ENCODE data around the gene BMPR1A. TPM values are rescaled to one million over a fixed set of nuclear protein-coding genes. Genes with fewer than 3 reads are reported as not detected.

Gene BMPR1A
- total and polyA plus RNA-seq, 2 of the 13 experiments (the other 11 are each of a cell fraction or from before 2014, with no cell fraction given), result 17.8 to 44.2 TPM

DNA sequence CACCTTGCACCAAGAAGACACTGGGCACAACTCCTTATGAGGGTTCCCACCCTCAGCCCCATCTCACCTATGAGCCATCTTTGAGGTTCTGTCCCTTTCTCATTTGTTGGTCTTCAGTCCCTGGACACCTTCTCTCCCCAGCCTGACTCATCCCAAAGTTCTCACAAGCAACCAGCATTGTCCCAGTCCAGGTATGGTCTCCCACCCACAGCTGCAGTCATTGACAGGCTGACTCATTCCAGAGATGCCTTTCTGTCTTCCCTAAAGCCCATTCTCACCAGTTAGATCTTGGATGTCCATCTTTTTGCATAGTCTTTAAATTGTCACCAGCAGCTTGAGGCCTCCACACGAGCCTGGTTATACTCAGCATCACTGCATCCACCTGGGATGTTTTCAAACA is 26.7 kb upstream of the BMPR1A start:
- ATAC-seq (peak; percentile 23), FAIRE-seq (no peak), DNase-seq (ENCODE audit: low spot score) (no peak)
- Histone ChIP-seq H2AFZ (ENCODE audit: low read length) (no peak overlapping the region), H3K4me2 (ENCODE audit: low read depth, low read length) (no peak overlapping the region), H3K4me3 (replicated peaks in 1 of 3; ENCODE audit: insufficient read depth in 1 of 3, low read depth in 2 of 3, low read length in 3 of 3) (no peak overlapping the region), H3K79me2 (ENCODE audit: insufficient read depth, low read length) (no peaks in the 10 kb centered on the region), H3K9me3 (ENCODE audit: low read length) (no peaks in the 10 kb centered on the region), H3K27me3 (ENCODE audit: control insufficient read depth in 1 of 2, insufficient read depth in 2 of 2, low read length in 2 of 2) (peaks cover 2 to 23% of the 10 kb centered on the region in 2 experiments; a peak in 2 of 5 replicates), H3K4me1 (ENCODE audit: insufficient read depth, low read length) (peaks cover 40% of the 10 kb centered on the region), H4K20me1 (ENCODE audit: insufficient read depth, low read length) (no peaks in the 10 kb centered on the region), H3K27ac (ENCODE audit: extremely low read length, insufficient read depth, low read length) (no peak overlapping the region), H3K36me3 (replicated peaks in 1 of 2; ENCODE audit: control insufficient read depth in 1 of 2, insufficient read depth in 2 of 2, low read length in 2 of 2) (no peaks in the 10 kb centered on the region), H3K9ac (ENCODE audit: insufficient read depth, low read depth, low read length) (no peak overlapping the region)
- ChIA-PET CTCF (ENCODE audit: low intra/inter-chr PET ratio, low total read pairs) (no interaction called here), POLR2A (interaction anchor here (1.3 to 1.5 kb wide), 2 partner anchors 26 to 28 kb away, joined by 3 to 7 read pairs; partner anchors contain the start of gene BMPR1A)
- in situ Hi-C loops (cut with HindIII; ENCODE audit: extremely low pct_ligation_motif_present, low pct_unique_long_range_greater_than_20kb), result no loop called here
- TF ChIP-seq PHF5A (CRISPR knock-in tag; IDR thresholded peaks at IDR 0.05; ENCODE audit: low read depth, unreplicated experiment), result no peak
- TF ChIP-seq ZNF572 (CRISPR knock-in tag; IDR thresholded peaks at IDR 0.05), result no peak
- no peak for TF ChIP-seq ZNF792 (CRISPR knock-in tag; IDR thresholded peaks at IDR 0.05)
- no peak for TF ChIP-seq GATAD1 (CRISPR knock-in tag; IDR thresholded peaks at IDR 0.05)
- TF ChIP-seq, protein P1, sequence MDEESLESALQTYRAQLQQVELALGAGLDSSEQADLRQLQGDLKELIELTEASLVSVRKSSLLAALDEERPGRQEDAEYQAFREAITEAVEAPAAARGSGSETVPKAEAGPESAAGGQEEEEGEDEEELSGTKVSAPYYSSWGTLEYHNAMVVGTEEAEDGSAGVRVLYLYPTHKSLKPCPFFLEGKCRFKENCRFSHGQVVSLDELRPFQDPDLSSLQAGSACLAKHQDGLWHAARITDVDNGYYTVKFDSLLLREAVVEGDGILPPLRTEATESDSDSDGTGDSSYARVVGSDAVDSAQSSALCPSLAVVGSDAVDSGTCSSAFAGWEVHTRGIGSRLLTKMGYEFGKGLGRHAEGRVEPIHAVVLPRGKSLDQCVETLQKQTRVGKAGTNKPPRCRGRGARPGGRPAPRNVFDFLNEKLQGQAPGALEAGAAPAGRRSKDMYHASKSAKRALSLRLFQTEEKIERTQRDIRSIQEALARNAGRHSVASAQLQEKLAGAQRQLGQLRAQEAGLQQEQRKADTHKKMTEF (CRISPR knock-in tag; IDR thresholded peaks at IDR 0.05), result no peak
- TF ChIP-seq KMT2B (CRISPR knock-in tag; IDR thresholded peaks at IDR 0.05), result no peak
- no peak for TF ChIP-seq JARID2 (CRISPR knock-in tag; IDR thresholded peaks at IDR 0.05; ENCODE audit: insufficient replicate concordance)
- TF ChIP-seq RBAK (CRISPR knock-in tag; IDR thresholded peaks at IDR 0.05), result no peak
- no peak for TF ChIP-seq XRCC5 (optimal IDR thresholded peaks at IDR 0.05; ENCODE audit: low read length)
- intact Hi-C loops (cut with micrococcal nuclease; ENCODE audit: unreplicated experiment), result no loop called here
- no TSS peak for BruUV-seq (replicated peaks)
- WGBS (ENCODE audit: low lambda C conversion rate), result 0% methylated on average over 1 of the region's 1 CpG

Data from HepG2 (cell line).